Fibroblast of lung (primary cell): ENCODE results near the gene ST3GAL4. TPM values are rescaled to one million over a fixed set of nuclear protein-coding genes. Genes with fewer than 3 reads are reported as not detected.

ENCODE experiments used
- DNase-seq, 2 donors: peaks; one replicate each; pipeline versions ENCODE4 v3.0.0 to v3.0.0-alpha.2; 2010; ENCODE audit warnings: low read depth in 2 of 2
- H2AFZ ChIP-seq: 2 replicates; pipeline ENCODE4 v1.5.1; 2012; ENCODE audit warnings: low read length, control low read depth, inconsistent platforms
- H3K27ac ChIP-seq: 2 replicates; pipeline ENCODE4 v1.5.1; 2011; ENCODE audit warnings: low read length, control low read depth; ENCODE audit not compliant: insufficient read depth
- H3K27me3 ChIP-seq: 2 replicates; pipeline ENCODE4 v1.5.1; 2011; ENCODE audit warnings: mild to moderate bottlenecking, low read length; ENCODE audit not compliant: control insufficient read depth, insufficient read depth
- H3K36me3 ChIP-seq: 2 replicates; pipeline ENCODE4 v1.5.1; 2011; ENCODE audit warnings: low read length; ENCODE audit not compliant: control insufficient read depth, insufficient read depth
- H3K4me1 ChIP-seq: 2 replicates; pipeline ENCODE4 v1.5.1; 2011; ENCODE audit warnings: low read length; ENCODE audit not compliant: control insufficient read depth, insufficient read depth; ENCODE audit errors: extremely low read depth
- H3K4me2 ChIP-seq: 2 replicates; pipeline ENCODE4 v1.5.1; 2011; ENCODE audit warnings: low read length, control low read depth; ENCODE audit not compliant: insufficient read depth; ENCODE audit errors: extremely low read depth
- H3K4me3 ChIP-seq, 4 experiments: fragments of 200-600 bp in 1 of 4; sonication (generic) in 1 of 4; replicated peaks in 1 of 4; 2 replicates each; pipeline ENCODE4 v1.5.1; 2011 to 2016; ENCODE audit warnings: low read length in 4 of 4, low read depth in 3 of 4, mild to moderate bottlenecking in 3 of 4, control low read depth in 2 of 4, inconsistent platforms in 1 of 4, mixed read lengths in 1 of 4; ENCODE audit not compliant: insufficient read depth in 1 of 4; ENCODE audit errors: control extremely low read depth in 1 of 4
- H3K79me2 ChIP-seq: 2 replicates; pipeline ENCODE4 v1.5.1; 2012; ENCODE audit warnings: mild to moderate bottlenecking, low read length, inconsistent platforms; ENCODE audit not compliant: control insufficient read depth, insufficient read depth
- H3K9ac ChIP-seq: 2 replicates; pipeline ENCODE4 v1.5.1; 2011; ENCODE audit warnings: mild to moderate bottlenecking, low read length, control low read depth; ENCODE audit not compliant: insufficient read depth
- H3K9me3 ChIP-seq: 2 replicates; pipeline ENCODE4 v1.5.1; 2012; ENCODE audit warnings: low read depth, low read length; ENCODE audit not compliant: control insufficient read depth, insufficient read depth
- H4K20me1 ChIP-seq: 2 replicates; pipeline ENCODE4 v1.5.1; 2011; ENCODE audit warnings: low read length; ENCODE audit not compliant: control insufficient read depth, insufficient read depth; ENCODE audit errors: extremely low read depth
- EZH2 ChIP-seq: IDR thresholded peaks from 2 replicates; pipeline ENCODE4 v1.5.1; 2012; ENCODE audit warnings: low read length, control low read depth, mild to moderate bottlenecking; ENCODE audit errors: missing control alignments
- polyA plus RNA-seq, 2 donors: library from polyadenylated mRNA; depleted of rRNA in 1 of 2; stranded (reverse) in 1 of 2; unstranded in 1 of 2; fragments of >200 nt; gene quantifications; 2 replicates each; pipeline ENCODE4 v1.2.1, GENCODE V29; 2011 to 2012; ENCODE audit warnings: missing spikeins in 1 of 2
- total RNA-seq: library from RNA; depleted of rRNA; stranded (reverse); fragments of >200 nt; gene quantifications from 2 replicates; pipeline ENCODE4 v1.2.1, GENCODE V29; 2014
- TF ChIP-seq, protein P1 (sequence below), 2 donors: IDR thresholded peaks in 1 of 2; conservative IDR thresholded peaks in 1 of 2; 1 replicate in 1 of 2; 2 replicates in 1 of 2; pipeline ENCODE4 v1.5.1; 2011 to 2012; ENCODE audit warnings: low read length in 2 of 2, control low read depth in 1 of 2, inconsistent platforms in 1 of 2, low read depth in 1 of 2, mild to moderate bottlenecking in 1 of 2

Gene ST3GAL4
- total and polyA plus RNA-seq, 2 donors (not counting 1 experiment from before 2014, with no cell fraction given): 16.7 to 36.8 TPM

DNA sequence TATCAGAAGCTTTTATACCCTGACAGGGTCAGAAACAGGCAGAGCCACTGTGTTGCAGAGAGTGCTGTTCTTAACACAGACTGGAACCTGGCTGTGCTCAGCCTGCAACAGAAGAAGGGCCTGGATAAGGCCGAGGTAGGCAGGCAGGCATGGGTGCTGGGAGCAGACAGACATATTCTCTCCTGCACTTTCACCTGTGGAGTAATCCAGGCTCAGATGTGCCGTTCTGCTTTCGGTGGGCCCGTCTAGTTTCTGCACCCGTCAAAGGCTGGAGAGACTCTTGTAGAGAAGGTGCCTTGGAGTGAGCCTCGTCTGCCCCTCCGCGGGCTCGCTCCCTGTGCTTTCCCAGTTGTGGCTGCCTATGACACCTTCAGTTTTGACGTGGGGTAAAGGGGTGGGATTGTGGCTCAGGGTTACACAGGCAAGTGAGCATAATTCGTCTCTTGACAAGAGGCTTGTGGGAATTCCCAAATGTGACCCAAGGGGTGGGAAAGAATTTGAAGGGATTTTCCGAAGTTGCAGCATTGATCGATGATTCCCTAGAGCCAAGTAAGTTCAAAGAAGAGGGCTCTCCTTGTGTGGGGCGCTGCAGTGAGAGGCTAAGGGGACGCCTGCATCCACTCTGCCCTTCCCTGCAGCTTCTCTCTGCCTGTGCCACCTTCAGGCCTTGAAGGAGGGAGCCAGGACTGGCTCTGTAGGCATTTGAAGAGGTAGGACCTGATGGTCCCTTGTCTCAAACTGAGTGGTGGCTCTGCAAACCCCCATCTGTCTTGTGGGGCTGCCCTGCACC lies 16.2 kb upstream of the ST3GAL4 start:
- peak in 1 of 2 donors; percentile 36 for DNase-seq
- H3K4me1 ChIP-seq: peaks cover 14% of the 10 kb centered on the region
- H3K79me2 ChIP-seq: no peaks in the 10 kb centered on the region
- no peak overlapping the region for H3K9ac ChIP-seq
- H2AFZ ChIP-seq: no peak overlapping the region
- H3K4me2 ChIP-seq: no peak overlapping the region
- H3K36me3 ChIP-seq: peaks cover 8% of the 10 kb centered on the region
- no peaks in the 10 kb centered on the region for H4K20me1 ChIP-seq
- TF ChIP-seq EZH2: no peak
- TF ChIP-seq, protein P1, sequence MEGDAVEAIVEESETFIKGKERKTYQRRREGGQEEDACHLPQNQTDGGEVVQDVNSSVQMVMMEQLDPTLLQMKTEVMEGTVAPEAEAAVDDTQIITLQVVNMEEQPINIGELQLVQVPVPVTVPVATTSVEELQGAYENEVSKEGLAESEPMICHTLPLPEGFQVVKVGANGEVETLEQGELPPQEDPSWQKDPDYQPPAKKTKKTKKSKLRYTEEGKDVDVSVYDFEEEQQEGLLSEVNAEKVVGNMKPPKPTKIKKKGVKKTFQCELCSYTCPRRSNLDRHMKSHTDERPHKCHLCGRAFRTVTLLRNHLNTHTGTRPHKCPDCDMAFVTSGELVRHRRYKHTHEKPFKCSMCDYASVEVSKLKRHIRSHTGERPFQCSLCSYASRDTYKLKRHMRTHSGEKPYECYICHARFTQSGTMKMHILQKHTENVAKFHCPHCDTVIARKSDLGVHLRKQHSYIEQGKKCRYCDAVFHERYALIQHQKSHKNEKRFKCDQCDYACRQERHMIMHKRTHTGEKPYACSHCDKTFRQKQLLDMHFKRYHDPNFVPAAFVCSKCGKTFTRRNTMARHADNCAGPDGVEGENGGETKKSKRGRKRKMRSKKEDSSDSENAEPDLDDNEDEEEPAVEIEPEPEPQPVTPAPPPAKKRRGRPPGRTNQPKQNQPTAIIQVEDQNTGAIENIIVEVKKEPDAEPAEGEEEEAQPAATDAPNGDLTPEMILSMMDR (conservative IDR thresholded peaks at IDR 0.05 in 1 of 2, IDR thresholded peaks at IDR 0.05 in 1 of 2; ENCODE audit: low read depth in 1 of 2, low read length in 2 of 2): no peak
- no peaks in the 10 kb centered on the region for H3K27me3 ChIP-seq
- H3K27ac ChIP-seq: no peak overlapping the region
- no peaks in the 10 kb centered on the region for H3K9me3 ChIP-seq
- H3K4me3 ChIP-seq: no peak overlapping the region

DNA sequence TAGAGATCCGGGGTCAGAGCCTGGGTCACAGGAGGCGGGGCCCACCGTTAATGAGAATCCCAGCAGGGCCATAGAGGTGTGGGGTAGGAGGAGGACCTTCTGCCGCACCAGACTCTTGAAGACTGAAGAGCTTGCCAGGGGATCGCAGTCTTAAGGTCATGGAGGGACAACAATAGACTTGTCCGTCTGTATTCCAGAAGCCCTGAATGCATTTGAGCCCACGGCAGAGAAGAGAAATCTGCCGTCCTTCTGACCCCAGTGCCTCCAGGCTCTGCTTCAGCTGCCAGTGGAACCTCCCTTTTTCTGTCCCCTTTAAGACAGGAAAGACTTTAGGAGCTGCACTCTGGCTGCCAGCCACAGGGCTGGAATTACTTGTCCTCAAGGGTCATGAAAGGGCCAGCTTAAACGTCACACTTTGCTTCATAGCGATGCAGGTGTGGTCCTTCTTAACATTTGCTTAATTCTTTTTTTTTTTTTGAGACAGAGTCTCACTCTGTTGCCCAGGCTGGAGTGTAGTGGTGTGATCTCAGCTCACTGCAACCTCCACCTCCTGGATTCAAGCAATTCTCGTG lies 15.5 kb upstream of the ST3GAL4 start:
- Histone ChIP-seq H3K36me3 (peaks cover 7% of the 10 kb centered on the region), H3K27ac (no peak overlapping the region), H3K4me2 (no peak overlapping the region), H3K4me3 (no peak overlapping the region), H3K27me3 (no peaks in the 10 kb centered on the region), H3K4me1 (peaks cover 9% of the 10 kb centered on the region), H3K9me3 (no peaks in the 10 kb centered on the region), H3K79me2 (no peaks in the 10 kb centered on the region), H3K9ac (no peak overlapping the region), H2AFZ (no peak overlapping the region), H4K20me1 (no peaks in the 10 kb centered on the region)
- peak; percentile 69 to 77 for DNase-seq
- no peak for TF ChIP-seq EZH2
- TF ChIP-seq, protein P1 (conservative IDR thresholded peaks at IDR 0.05 in 1 of 2, IDR thresholded peaks at IDR 0.05 in 1 of 2; ENCODE audit: low read depth in 1 of 2, low read length in 2 of 2): no peak

DNA sequence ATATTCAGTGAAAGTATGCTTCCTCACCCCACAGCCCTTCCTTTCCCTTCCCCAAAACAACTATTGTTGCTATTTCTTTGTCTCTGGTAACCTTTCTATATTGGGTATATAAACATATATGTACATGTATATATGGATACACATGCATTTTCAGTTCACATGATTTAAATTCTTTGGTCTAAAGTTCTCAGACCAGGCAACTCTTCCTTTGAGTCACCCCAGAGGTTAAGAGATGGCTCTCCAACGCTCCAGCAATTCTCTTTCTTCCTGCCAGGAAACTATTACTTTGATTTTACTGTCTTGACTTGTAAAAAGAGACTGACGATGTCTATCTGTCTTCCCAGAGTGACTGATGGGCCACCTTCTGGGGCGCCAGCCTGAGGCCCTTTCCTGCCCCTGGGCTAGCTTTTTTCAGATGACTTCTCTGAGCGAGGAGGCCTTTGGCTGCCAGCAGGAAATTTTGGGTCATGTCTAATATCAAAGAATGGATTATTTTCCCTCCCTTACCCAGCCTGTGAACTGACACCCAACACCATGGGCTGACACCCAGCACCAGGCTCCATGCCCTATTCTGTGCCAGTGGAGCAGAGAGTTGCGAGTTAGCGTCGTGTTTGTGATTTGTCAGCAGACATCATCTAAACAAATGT lies 14.4 kb upstream of the ST3GAL4 start:
- Histone ChIP-seq H3K9ac (no peak overlapping the region), H4K20me1 (no peaks in the 10 kb centered on the region), H2AFZ (no peak overlapping the region), H3K79me2 (no peaks in the 10 kb centered on the region), H3K36me3 (peaks cover 5% of the 10 kb centered on the region), H3K4me1 (peaks cover 9% of the 10 kb centered on the region), H3K27ac (no peak overlapping the region), H3K9me3 (no peaks in the 10 kb centered on the region), H3K27me3 (no peaks in the 10 kb centered on the region), H3K4me2 (no peak overlapping the region), H3K4me3 (no peak overlapping the region)
- no peak for TF ChIP-seq EZH2
- TF ChIP-seq, protein P1 (conservative IDR thresholded peaks at IDR 0.05 in 1 of 2, IDR thresholded peaks at IDR 0.05 in 1 of 2; ENCODE audit: low read depth in 1 of 2, low read length in 2 of 2): no peak
- DNase-seq: no peak
